IMR-90 (cell line): Measurements from ENCODE around the gene CXADR. TPM values are rescaled to one million over a fixed set of nuclear protein-coding genes. Genes with fewer than 3 reads are reported as not detected.

ENCODE experiments used
- ATAC-seq: fragments of 200-7000 bp; cut with Tn5 transposase; 2 replicates; pipeline ENCODE4 v1.9.1; 2020; ENCODE audit warnings: low read depth, mild to moderate bottlenecking, moderate library complexity
- BruUV-seq: library from RNA; stranded (reverse); fragments of 400-500 nt; replicated peaks from 2 replicates; lab custom pipeline; 2021; lab: Mats Ljungman, UMichigan
- CTCF ChIA-PET: fragments of 300-600 bp; formaldehyde crosslinking; extraction: SDS; loops from one replicate; lab custom pipeline; 2021; ENCODE audit warnings: antibody characterized with exemption; lab: Yijun Ruan, JAX
- POLR2A ChIA-PET: fragments of 300-600 bp; sonication (Branson Sonifier 250); formaldehyde crosslinking; loops from one replicate; lab custom pipeline; 2022; ENCODE audit warnings: antibody characterized with exemption; ENCODE audit not compliant: unreplicated experiment; lab: Charles Lee
- DNase-seq: peaks from one replicate; pipeline ENCODE4 v3.0.0; 2013
- H2AFZ ChIP-seq: replicated peaks from 2 replicates; pipeline ENCODE3; 2013; ENCODE audit warnings: low read length, mild to moderate bottlenecking; ENCODE audit not compliant: poor library complexity
- H2AK5ac ChIP-seq: 2 replicates; pipeline ENCODE4 v1.6.1; 2013; ENCODE audit warnings: low read depth, low read length, inconsistent platforms
- H2AK9ac ChIP-seq: replicated peaks from 2 replicates; pipeline ENCODE3; 2013; ENCODE audit warnings: mild to moderate bottlenecking, low read depth, low read length, moderate library complexity; ENCODE audit not compliant: poor library complexity
- H2BK120ac ChIP-seq: 2 replicates; pipeline ENCODE4 v1.6.1; 2013; ENCODE audit warnings: low read depth, low read length, inconsistent platforms
- H2BK15ac ChIP-seq: 3 replicates; pipeline ENCODE4 v1.6.1; 2013; ENCODE audit warnings: low read depth, low read length, inconsistent platforms
- H2BK20ac ChIP-seq: 2 replicates; pipeline ENCODE4 v1.6.1; 2013; ENCODE audit warnings: low read depth, mild to moderate bottlenecking, inconsistent platforms, low read length, moderate library complexity
- H2BK5ac ChIP-seq: 2 replicates; pipeline ENCODE4 v1.6.1; 2013; ENCODE audit warnings: mild to moderate bottlenecking, low read depth, low read length, inconsistent platforms; ENCODE audit not compliant: poor library complexity, severe bottlenecking
- H3K14ac ChIP-seq: replicated peaks from 2 replicates; pipeline ENCODE4 v1.6.1; 2013; ENCODE audit warnings: low read depth, low read length, inconsistent platforms
- H3K18ac ChIP-seq: 2 replicates; pipeline ENCODE4 v1.6.1; 2013; ENCODE audit warnings: low read depth, low read length, control low read depth
- H3K23ac ChIP-seq: 2 replicates; pipeline ENCODE4 v1.6.1; 2013; ENCODE audit warnings: low read depth, low read length, inconsistent platforms
- H3K27ac ChIP-seq: 2 replicates; pipeline ENCODE4 v1.5.1; 2013; ENCODE audit warnings: mild to moderate bottlenecking, control low read depth, low read length; ENCODE audit not compliant: insufficient read depth
- H3K27me3 ChIP-seq: 2 replicates; pipeline ENCODE4 v1.6.1; 2013; ENCODE audit warnings: low read length; ENCODE audit not compliant: control insufficient read depth, insufficient read depth
- H3K36me3 ChIP-seq: 2 replicates; pipeline ENCODE4 v1.6.1; 2013; ENCODE audit warnings: low read length, mixed read lengths; ENCODE audit not compliant: control insufficient read depth, insufficient read depth
- H3K4ac ChIP-seq: 2 replicates; pipeline ENCODE4 v1.6.1; 2013; ENCODE audit warnings: low read depth, low read length, inconsistent platforms
- H3K4me1 ChIP-seq: 2 replicates; pipeline ENCODE4 v1.6.1; 2013; ENCODE audit warnings: low read length, mixed read lengths; ENCODE audit not compliant: control insufficient read depth, insufficient read depth
- H3K4me2 ChIP-seq: 2 replicates; pipeline ENCODE4 v1.6.1; 2013; ENCODE audit warnings: low read depth, mild to moderate bottlenecking, control low read depth, low read length, moderate library complexity
- H3K4me3 ChIP-seq: 2 replicates; pipeline ENCODE4 v1.5.1; 2013; ENCODE audit warnings: low read depth, mild to moderate bottlenecking, control low read depth, low read length, moderate library complexity; ENCODE audit not compliant: insufficient read depth
- H3K56ac ChIP-seq: 2 replicates; pipeline ENCODE4 v1.6.1; 2013; ENCODE audit warnings: low read length, inconsistent platforms; ENCODE audit not compliant: insufficient read depth; ENCODE audit errors: extremely low read depth
- H3K79me1 ChIP-seq, 2 experiments: 2 replicates each; pipeline ENCODE4 v1.6.1; 2013; ENCODE audit warnings: low read length in 2 of 2, inconsistent platforms in 1 of 2, low read depth in 1 of 2
- H3K9ac ChIP-seq: 2 replicates; pipeline ENCODE4 v1.6.1; 2013; ENCODE audit warnings: low read depth, low read length, control low read depth
- H3K9me1 ChIP-seq: 2 replicates; pipeline ENCODE4 v1.6.1; 2013; ENCODE audit warnings: low read length, inconsistent platforms; ENCODE audit not compliant: insufficient read depth
- H3K9me3 ChIP-seq: 2 replicates; pipeline ENCODE4 v1.6.1; 2013; ENCODE audit warnings: low read length; ENCODE audit not compliant: control insufficient read depth, insufficient read depth
- H4K20me1 ChIP-seq: 2 replicates; pipeline ENCODE4 v1.6.1; 2013; ENCODE audit warnings: low read length, inconsistent platforms; ENCODE audit not compliant: insufficient read depth
- H4K5ac ChIP-seq: 2 replicates; pipeline ENCODE4 v1.6.1; 2013; ENCODE audit warnings: mild to moderate bottlenecking, low read depth, low read length, control low read depth
- H4K8ac ChIP-seq, 2 experiments: 2 replicates each; pipeline ENCODE4 v1.6.1; 2013; ENCODE audit warnings: low read depth in 2 of 2, low read length in 2 of 2, control low read depth in 1 of 2, inconsistent platforms in 1 of 2
- H4K91ac ChIP-seq: 2 replicates; pipeline ENCODE4 v1.6.1; 2013; ENCODE audit warnings: low read depth, low read length, inconsistent platforms; ENCODE audit not compliant: insufficient read depth
- CEBPB ChIP-seq: IDR thresholded peaks from 2 replicates; pipeline ENCODE4 v1.6.1; 2012; ENCODE audit warnings: low read depth, low read length, improper control_type of control experiment
- CHD1 ChIP-seq: IDR thresholded peaks from 2 replicates; pipeline ENCODE4 v1.6.1; 2012; ENCODE audit warnings: low read depth, low read length, improper control_type of control experiment
- FOS ChIP-seq: fragments of 150-350 bp; IDR thresholded peaks from 2 replicates; pipeline ENCODE4 v1.6.1; 2016; ENCODE audit warnings: low read depth, low read length
- MAZ ChIP-seq: IDR thresholded peaks from 2 replicates; pipeline ENCODE4 v1.6.1; 2012; ENCODE audit warnings: low read depth, mild to moderate bottlenecking, low read length, improper control_type of control experiment, moderate library complexity, borderline replicate concordance
- MXI1 ChIP-seq: IDR thresholded peaks from 2 replicates; pipeline ENCODE4 v1.6.1; 2012; ENCODE audit warnings: low read depth, mild to moderate bottlenecking, low read length, moderate library complexity, borderline replicate concordance
- NFE2L2 ChIP-seq: fragments of 150-350 bp; IDR thresholded peaks from 2 replicates; pipeline ENCODE4 v1.6.1; 2016; ENCODE audit warnings: low read depth, mild to moderate bottlenecking, low read length
- POLR2A ChIP-seq: IDR thresholded peaks from 2 replicates; pipeline ENCODE4 v1.6.1; 2012; ENCODE audit warnings: mild to moderate bottlenecking, low read depth, low read length
- RAD21 ChIP-seq: IDR thresholded peaks from 2 replicates; pipeline ENCODE4 v1.6.1; 2012; ENCODE audit warnings: low read length, improper control_type of control experiment
- RCOR1 ChIP-seq: IDR thresholded peaks from 2 replicates; pipeline ENCODE4 v1.6.1; 2012; ENCODE audit warnings: mild to moderate bottlenecking, low read length, improper control_type of control experiment; ENCODE audit not compliant: insufficient replicate concordance
- RFX5 ChIP-seq: IDR thresholded peaks from 2 replicates; pipeline ENCODE4 v1.8.0; 2012; ENCODE audit warnings: low read depth, mild to moderate bottlenecking, low read length, moderate library complexity
- WGBS, 2 experiments: methylation state at CpG; one replicate each; pipeline versions ENCODE4 v1.1.5 to v1.1.7; 2013; ENCODE audit warnings: missing lambda C conversion rate in 2 of 2; ENCODE audit not compliant: insufficient read length in 1 of 2; ENCODE audit errors: extremely low coverage in 2 of 2; 5-methylcytosine and 5-hydroxymethylcytosine counted together
- dilution Hi-C: fragments of 300-500 bp; cut with HindIII; formaldehyde crosslinking; loops from one replicate; pipeline ENCODE4 v1.14.3; 2018; ENCODE audit warnings: low sequenced_read_pairs; ENCODE audit not compliant: unreplicated experiment
- in situ Hi-C: fragments of 300-500 bp; cut with MboI; formaldehyde crosslinking; loops from 3 replicates; pipeline ENCODE4 v1.14.3; 2019; ENCODE audit warnings: low sequenced_read_pairs, inconsistent platforms, mixed read lengths
- intact Hi-C: fragments of 100-400 bp; cut with micrococcal nuclease; formaldehyde crosslinking; loops from 2 replicates; pipeline ENCODE4 v1.10.0; 2022
- polyA plus RNA-seq, 3 experiments: library from polyadenylated mRNA; depleted of rRNA; stranded (reverse); fragments of >200 nt; gene quantifications; 2 replicates each; pipeline ENCODE4 v1.2.3, GENCODE V29; 2012; ENCODE audit warnings: low replicate concordance in 1 of 3
- total RNA-seq: library from RNA; depleted of rRNA; stranded (reverse); fragments of >200 nt; gene quantifications from 2 replicates; pipeline ENCODE4 v1.2.3, GENCODE V29; 2012
- TF ChIP-seq, protein P1 (sequence below): conservative IDR thresholded peaks from 2 replicates; pipeline ENCODE4 v1.5.1; 2012; ENCODE audit warnings: mild to moderate bottlenecking, low read depth, low read length, improper control_type of control experiment
- TF ChIP-seq, protein P2 (sequence below): fragments of 150-350 bp; IDR thresholded peaks from 2 replicates; pipeline ENCODE4 v1.6.1; 2016; ENCODE audit warnings: low read depth, mild to moderate bottlenecking, low read length, moderate library complexity, borderline replicate concordance

CXADR gene
- total and polyA plus RNA-seq, 2 of the 4 experiments (the other 2 are of a cell fraction): 0.21 to 1.1 TPM

DNA sequence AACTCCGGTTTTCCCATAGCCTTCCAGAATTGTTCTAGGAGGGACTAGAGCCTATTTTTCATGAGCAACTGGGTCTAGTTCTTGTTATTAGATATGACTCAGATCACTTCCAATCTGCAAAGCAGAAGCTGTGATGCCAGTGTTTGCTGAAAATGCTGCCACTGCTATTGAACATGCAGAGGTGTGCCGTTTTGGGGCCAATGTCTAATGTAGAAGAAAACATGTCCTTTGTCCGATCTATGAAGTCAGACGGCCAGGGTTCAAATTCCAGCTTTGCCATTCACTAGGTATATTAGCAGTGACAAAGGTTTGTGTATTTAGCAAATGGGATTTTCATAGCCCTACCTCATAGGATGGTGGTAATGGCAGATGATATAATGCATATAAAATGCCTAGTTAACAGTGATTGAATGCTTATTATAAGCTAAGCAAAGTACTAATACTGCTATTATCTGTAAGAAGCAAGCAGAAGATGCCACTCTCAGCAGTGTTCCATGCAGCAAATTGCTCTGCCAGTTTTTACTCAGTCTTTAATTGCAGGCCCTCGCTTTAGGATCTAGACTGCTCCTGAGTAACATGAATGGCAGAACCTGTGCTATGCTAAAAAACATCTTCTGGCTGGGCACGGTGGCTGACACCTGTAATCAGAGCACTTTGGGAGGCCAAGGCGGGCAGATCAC, 40.1 kb upstream of the CXADR start:
- ChIA-PET CTCF (no interaction called here), POLR2A (no interaction called here)
- Histone ChIP-seq H4K91ac (no peak overlapping the region), H3K4me1 (no peaks in the 10 kb centered on the region), H2BK20ac (no peak overlapping the region), H4K5ac (no peak overlapping the region), H3K27ac (no peak overlapping the region), H3K9ac (no peak overlapping the region), H3K27me3 (no peaks in the 10 kb centered on the region), H4K20me1 (no peaks in the 10 kb centered on the region), H3K18ac (no peak overlapping the region), H4K8ac (no peak overlapping the region), H2BK5ac (no peak overlapping the region), H3K36me3 (no peaks in the 10 kb centered on the region), H2BK15ac (no peak overlapping the region), H2AK5ac (no peak overlapping the region), H3K14ac (no peak overlapping the region), H3K56ac (no peak overlapping the region), H3K9me3 (no peaks in the 10 kb centered on the region), H3K9me1 (no peaks in the 10 kb centered on the region), H3K79me1 (no peaks in the 10 kb centered on the region), H2AFZ (no peak overlapping the region), H2AK9ac (no peak overlapping the region), H3K23ac (no peak overlapping the region), H3K4me2 (no peak overlapping the region), H3K4me3 (no peak overlapping the region), H3K4ac (no peak overlapping the region), H2BK120ac (no peak overlapping the region)
- dilution Hi-C loops (no loop called here), intact Hi-C loops (no loop called here), in situ Hi-C loops (loop anchor here (25.0 kb wide), 2 partner anchors 365 to 910 kb away; no protein-coding TSS in a partner anchor)
- BruUV-seq: no TSS peak
- TF ChIP-seq FOS: no peak
- no peak for TF ChIP-seq RAD21
- TF ChIP-seq NFE2L2: no peak
- TF ChIP-seq, protein P1, sequence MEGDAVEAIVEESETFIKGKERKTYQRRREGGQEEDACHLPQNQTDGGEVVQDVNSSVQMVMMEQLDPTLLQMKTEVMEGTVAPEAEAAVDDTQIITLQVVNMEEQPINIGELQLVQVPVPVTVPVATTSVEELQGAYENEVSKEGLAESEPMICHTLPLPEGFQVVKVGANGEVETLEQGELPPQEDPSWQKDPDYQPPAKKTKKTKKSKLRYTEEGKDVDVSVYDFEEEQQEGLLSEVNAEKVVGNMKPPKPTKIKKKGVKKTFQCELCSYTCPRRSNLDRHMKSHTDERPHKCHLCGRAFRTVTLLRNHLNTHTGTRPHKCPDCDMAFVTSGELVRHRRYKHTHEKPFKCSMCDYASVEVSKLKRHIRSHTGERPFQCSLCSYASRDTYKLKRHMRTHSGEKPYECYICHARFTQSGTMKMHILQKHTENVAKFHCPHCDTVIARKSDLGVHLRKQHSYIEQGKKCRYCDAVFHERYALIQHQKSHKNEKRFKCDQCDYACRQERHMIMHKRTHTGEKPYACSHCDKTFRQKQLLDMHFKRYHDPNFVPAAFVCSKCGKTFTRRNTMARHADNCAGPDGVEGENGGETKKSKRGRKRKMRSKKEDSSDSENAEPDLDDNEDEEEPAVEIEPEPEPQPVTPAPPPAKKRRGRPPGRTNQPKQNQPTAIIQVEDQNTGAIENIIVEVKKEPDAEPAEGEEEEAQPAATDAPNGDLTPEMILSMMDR: no peak
- no peak for TF ChIP-seq RCOR1
- TF ChIP-seq, protein P2, sequence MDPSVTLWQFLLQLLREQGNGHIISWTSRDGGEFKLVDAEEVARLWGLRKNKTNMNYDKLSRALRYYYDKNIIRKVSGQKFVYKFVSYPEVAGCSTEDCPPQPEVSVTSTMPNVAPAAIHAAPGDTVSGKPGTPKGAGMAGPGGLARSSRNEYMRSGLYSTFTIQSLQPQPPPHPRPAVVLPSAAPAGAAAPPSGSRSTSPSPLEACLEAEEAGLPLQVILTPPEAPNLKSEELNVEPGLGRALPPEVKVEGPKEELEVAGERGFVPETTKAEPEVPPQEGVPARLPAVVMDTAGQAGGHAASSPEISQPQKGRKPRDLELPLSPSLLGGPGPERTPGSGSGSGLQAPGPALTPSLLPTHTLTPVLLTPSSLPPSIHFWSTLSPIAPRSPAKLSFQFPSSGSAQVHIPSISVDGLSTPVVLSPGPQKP: no peak
- TF ChIP-seq CEBPB: no peak
- no peak for TF ChIP-seq CHD1
- TF ChIP-seq RFX5: no peak
- TF ChIP-seq MAZ: no peak
- no peak for TF ChIP-seq MXI1
- no peak for TF ChIP-seq POLR2A
- no peak for ATAC-seq
- WGBS, 2 experiments: no CpG with 5 or more reads among the region's 7 CpGs
- no peak for DNase-seq
